Skin of body (tissue), 3 donors: ENCODE data around the gene PAPOLG. TPM values are rescaled to one million over a fixed set of nuclear protein-coding genes. Genes with fewer than 3 reads are reported as not detected.
"Not testable (repeated sequence)": the region's sequence is repeated elsewhere in the genome, so short reads cannot be mapped to it uniquely, and the experiment has no call there.

ENCODE experiments used
- DNase-seq: peaks from one replicate; lab custom pipeline; 2025; lab: John Stamatoyannopoulos, UW
- small RNA-seq: library from RNA; depleted of rRNA; stranded (forward); fragments of <200 nt; gene quantifications from one replicate; pipeline ENCODE3, GENCODE V24; 2014; ENCODE audit warnings: low replicate concordance
- total RNA-seq: library from RNA; depleted of rRNA; stranded (reverse); fragments of >200 nt; gene quantifications from one replicate; pipeline ENCODE4 v1.2.3, GENCODE V29; 2014

The PAPOLG gene
- total RNA-seq, 1 donor from 2014 or later, result 19.0 TPM

GRCh38 chr2:60822987-60823386, 66.9 kb downstream of the PAPOLG start:
- no peak for DNase-seq

- DNase-seq, result no peak
Observed at GRCh38 chr2:60823694-60824305, 67.7 kb downstream of the PAPOLG start.

GRCh38 chr2:60825666-60826065, 69.6 kb downstream of the PAPOLG start:
- DNase-seq, result no peak

- DNase-seq, result no peak
Observed at GRCh38 chr2:60826111-60826510, 70.0 kb downstream of the PAPOLG start.

GRCh38 chr2:60826860-60827259, 70.8 kb downstream of the PAPOLG start:
- DNase-seq, result not testable (repeated sequence)

GRCh38 chr2:60827369-60827768, 71.3 kb downstream of the PAPOLG start:
- DNase-seq, result no peak

GRCh38 chr2:60830991-60831390, 74.9 kb downstream of the PAPOLG start:
- DNase-seq, result no peak

GRCh38 chr2:60831921-60832320, 75.9 kb downstream of the PAPOLG start:
- no peak for DNase-seq

- no peak for DNase-seq
Observed at GRCh38 chr2:60832621-60833020, 76.6 kb downstream of the PAPOLG start.

- DNase-seq, result no peak
Observed at GRCh38 chr2:60834270-60834717, 78.2 kb downstream of the PAPOLG start.

GRCh38 chr2:60836491-60836890, 80.4 kb downstream of the PAPOLG start:
- no peak for DNase-seq

GRCh38 chr2:60837123-60837522, 81.1 kb downstream of the PAPOLG start:
- DNase-seq, result no peak

- DNase-seq, result no peak
Observed at GRCh38 chr2:60838481-60838880, 82.4 kb downstream of the PAPOLG start.

- no peak for DNase-seq
Observed at GRCh38 chr2:60839126-60839813, 83.2 kb downstream of the PAPOLG start.

GRCh38 chr2:60840880-60841279, 84.8 kb downstream of the PAPOLG start:
- no peak for DNase-seq

- DNase-seq, result no peak
Observed at GRCh38 chr2:60843006-60843405, 86.9 kb downstream of the PAPOLG start.

GRCh38 chr2:60844105-60844504, 88.0 kb downstream of the PAPOLG start:
- DNase-seq, result no peak

- DNase-seq, result no peak
Observed at GRCh38 chr2:60847854-60848253, 91.8 kb downstream of the PAPOLG start.

Small RNAs within 50 kb of the gene (small RNA-seq; reads per million reads assigned to genes)
- gene RN7SL632P (not detected), gene RNU6-612P (not detected)

Other genes with a start within 250 kb of the PAPOLG start
- 30.9 TPM for gene BCL11A, start 202.6 kb upstream of the PAPOLG start, total RNA-seq
- 28.7 TPM for gene REL, start 125.3 kb downstream of the PAPOLG start, total RNA-seq